DMS 273 treated with DMSO at 0.1 percent for 48 hours (cell line): ENCODE measurements around the gene RALGAPA2.
"Not testable (repeated sequence)": the region's sequence is repeated elsewhere in the genome, so short reads cannot be mapped to it uniquely, and the experiment has no call there.

Experiments used
- DNase-seq: peaks from one replicate; lab custom pipeline; 2025; lab: John Stamatoyannopoulos, UW

Gene RALGAPA2

DNA sequence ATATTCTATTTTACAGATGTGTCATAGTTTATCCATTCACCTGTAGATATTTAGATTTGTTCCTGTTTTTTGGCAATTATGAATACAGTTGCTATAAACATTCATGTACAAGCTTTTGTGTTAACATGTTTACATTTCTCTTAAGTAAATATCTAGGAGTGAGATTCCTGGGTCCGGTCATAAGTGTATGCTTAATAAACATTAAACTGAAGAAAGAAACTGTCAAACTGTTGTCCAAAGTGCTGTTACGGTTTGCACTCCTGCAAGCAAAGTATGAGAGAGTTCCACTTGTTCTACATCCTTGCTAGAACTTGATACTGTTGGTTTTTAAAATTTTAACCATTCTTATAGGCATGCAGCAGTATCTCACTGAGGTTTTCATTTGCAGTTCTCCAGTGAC, 138.6 kb downstream of the RALGAPA2 start:
- no peak for DNase-seq

DNA sequence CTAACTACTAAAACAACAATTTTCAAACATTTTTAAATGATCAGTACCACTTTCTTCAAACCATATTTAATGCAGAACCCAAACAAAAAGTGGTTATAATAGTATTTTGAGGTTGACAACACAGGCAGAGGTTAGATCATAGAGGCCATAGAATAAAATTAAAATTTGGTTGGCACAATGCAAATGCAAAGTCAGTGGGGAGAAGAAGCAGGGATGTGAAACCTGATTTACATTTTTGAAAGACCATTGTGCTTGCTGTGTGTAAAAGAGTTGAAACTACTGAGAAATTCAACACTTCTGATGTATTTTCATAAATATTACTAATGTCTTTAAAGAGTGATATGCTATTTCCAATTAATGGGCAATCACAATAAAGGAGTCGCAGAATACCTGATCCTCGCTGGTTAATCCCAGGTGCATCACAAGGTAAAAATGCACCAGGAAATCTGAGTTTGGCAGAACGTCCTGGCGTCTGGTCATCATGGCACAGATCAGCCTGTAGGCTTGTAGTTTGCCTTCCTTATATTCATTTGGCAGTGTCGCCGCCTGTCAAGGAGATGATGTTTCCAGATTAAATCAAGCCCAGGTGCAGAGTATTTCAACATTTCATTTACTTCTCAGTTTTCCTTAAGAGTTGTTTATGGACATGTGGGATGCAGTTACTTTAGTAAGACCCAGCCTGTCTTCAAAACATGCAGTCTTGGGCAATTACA, 141.2 kb downstream of the RALGAPA2 start:
- DNase-seq: no peak

DNA sequence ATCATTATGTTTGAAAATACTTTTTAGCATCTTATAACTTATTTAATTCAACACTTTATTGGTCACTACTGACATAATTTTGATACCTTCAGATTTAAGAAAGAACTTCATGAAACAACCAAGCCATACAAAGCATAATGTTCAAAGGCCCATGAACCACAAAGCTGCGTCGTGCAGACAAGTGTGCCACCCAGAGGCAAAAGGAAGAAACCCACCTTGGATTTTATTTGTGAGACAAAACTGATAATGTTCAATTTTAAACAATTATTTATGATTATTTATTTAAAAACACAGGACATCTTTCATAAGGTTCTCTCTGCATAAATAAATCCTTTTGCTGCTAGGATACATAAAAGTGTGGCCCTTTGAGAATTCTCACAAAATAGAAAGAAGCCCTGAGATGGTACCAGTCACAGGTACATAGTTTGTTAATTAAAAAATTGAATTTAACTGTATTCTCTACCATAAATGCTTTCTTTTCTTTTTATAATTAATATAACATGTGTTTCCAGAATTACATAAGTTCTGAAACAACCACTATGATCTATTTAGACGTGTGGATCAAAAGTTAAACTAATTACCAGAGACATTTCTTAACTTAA, 143.7 kb downstream of the RALGAPA2 start:
- DNase-seq: peak; percentile 47

DNA sequence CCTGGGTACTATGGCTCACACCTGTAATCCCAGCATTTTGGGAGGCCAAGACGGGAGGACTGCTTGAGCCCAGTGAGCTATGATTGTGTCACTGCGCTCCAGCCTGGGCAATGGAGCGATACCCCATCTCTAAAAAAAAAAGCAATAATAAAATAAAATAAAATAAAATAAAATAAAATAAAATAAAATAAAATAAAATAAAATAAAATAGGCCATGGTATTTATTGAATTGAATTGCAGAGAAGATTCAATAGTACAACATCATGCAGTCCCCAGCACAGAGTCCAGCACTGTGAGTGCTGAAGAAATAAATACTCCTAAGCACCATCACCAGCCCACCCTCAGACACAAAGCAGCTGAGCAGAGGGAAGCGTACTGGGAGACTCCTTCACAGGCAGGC, 144.7 kb downstream of the RALGAPA2 start:
- DNase-seq: no peak

DNA sequence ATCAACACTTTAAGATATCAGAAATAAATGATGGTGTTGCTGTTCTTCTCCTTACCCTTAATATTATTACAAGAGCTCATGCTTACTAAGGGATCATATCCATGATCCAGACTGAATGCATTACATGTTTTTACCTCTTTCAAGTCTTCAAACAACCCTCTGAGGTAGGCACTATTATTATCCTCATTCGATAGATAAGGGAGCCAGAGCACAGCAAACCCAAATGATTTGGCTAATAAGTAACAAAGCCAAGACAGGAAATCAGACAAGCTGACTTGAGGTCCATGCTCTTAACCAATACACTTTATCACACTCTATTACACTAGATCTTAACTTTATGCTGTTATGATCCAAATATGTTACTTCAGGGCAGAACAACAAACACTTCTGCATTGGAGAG, 145.9 kb downstream of the RALGAPA2 start:
- no peak for DNase-seq

DNA sequence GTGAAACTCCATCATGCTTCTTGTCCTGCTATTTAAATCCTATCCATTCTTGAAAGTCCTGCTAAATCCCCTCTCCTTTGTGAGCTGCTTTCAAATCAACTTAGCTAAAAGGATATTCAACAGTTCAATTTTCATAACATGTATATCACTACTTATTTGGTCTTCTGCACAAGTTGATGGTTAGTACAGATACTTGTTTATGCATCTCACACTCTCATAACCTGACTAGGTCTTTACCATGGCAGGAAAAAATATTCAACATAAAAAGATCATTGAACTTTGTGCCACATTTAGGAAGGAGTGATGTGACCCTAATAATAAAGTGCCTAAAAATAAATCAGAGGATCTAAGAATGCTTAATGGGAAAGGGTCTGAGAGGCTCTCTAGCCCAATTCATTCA, 148.2 kb downstream of the RALGAPA2 start:
- DNase-seq: no peak

DNA sequence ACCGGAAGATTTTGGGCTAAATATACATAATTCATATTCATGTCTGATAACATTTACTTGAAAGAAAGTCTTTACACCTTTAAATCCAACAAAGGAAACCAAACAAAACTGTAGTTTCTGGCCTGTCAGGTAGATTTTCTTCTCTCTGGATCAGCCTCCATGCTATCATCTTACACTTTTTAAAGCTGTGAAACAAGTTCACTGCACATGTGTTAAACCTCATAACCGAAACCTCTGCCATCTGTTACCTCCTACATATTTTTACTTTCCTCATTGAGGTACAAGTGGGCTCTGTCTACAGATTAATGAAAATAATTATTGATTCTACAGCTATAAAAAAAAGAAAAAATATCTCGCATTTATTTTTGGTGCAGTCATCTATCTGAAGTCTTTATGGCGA, 149.9 kb downstream of the RALGAPA2 start:
- DNase-seq: peak; percentile 92

DNA sequence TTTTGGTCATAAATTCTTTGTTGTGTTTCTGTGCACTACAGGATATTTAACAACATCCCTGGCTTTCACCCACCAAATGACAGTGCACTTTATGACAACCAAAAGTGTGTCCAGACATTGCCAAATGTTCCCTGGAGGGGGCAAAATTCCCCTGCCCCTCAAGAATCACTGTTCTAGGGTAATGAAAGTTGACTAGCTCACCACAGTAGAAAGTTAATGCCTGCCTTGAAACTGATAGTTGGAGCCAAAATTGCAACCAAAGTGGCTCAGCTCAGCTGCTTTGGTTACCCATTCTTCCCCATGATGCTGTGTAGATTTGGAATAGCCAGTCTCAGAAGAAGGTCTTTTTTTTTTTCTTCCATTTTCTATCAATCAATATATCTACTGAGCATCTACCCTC, 150.6 kb downstream of the RALGAPA2 start:
- DNase-seq: no peak

DNA sequence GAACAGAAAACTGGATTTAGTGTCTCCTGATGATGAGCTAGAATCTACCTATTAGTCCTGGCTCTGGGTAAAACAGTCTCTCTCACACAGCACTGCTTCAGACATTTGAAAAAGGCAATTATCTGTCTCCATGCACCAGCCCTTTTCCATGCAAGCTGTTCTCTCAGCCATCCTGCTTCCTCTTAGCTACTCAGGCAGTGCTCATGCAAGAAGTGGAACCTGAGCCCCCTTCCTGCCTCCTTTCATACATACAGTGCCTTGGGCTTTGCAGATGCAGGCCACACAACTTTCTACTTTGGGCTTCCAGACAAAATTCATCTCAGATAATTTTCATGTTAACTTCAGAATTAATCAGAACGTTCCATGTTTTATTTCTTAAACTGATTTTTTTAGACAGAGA, 151.3 kb downstream of the RALGAPA2 start:
- peak; percentile 60 for DNase-seq

DNA sequence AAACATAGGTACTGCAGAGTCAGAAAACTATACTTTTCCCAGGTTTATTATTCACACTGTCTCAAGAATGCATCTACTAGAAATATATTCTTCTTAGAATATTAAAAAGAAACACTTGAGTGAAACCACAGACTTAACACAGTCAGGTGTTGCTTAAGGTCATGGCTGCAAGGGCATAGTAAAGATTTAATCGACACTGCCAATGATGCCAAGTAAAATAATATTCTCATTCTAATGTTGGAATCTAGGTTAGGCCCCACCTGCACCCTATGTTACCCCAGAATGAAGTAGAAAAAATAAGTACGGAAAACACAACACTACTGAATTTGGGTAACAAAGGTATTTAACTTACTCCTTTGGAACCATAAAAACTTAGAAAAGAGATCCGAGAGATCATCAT, 155.0 kb downstream of the RALGAPA2 start:
- no peak for DNase-seq

DNA sequence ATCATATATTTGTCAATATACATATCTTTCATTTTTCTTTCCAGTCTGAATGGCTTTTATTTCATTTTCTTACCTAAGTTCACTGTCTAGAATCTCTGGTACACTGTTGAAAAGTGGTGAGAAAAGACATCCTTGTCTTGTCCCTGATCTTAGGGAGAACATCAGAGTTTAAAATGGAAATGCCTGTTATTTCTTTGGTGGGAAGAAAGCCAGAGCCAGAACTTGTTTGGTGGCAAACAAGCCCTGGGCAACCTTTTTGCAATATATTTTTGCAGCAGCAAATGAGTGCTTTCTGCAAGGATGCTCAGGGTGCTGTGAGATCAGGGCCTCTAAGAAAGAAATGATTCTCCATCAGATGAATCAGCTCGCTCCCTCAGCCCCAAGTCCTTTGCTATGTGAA, 156.6 kb downstream of the RALGAPA2 start:
- no peak for DNase-seq

DNA sequence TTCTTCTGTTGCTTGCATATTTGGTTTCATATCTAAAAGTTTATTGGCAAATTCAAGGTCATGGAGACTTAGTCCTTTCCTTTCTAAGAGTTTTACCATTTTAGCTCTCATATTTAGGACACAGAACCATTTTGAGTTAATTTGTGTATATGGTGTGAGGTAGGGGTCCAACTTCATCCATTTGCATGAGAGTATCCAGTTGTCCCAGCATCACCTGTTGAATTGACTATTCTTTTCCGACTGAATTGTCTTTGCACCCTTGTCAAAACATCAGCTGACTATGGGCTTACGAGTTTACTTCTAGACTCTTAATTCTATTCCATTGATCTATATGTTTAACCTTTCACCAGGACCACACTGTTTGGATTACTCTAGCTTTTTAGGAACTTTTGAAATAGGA, 157.5 kb downstream of the RALGAPA2 start:
- no peak for DNase-seq

DNA sequence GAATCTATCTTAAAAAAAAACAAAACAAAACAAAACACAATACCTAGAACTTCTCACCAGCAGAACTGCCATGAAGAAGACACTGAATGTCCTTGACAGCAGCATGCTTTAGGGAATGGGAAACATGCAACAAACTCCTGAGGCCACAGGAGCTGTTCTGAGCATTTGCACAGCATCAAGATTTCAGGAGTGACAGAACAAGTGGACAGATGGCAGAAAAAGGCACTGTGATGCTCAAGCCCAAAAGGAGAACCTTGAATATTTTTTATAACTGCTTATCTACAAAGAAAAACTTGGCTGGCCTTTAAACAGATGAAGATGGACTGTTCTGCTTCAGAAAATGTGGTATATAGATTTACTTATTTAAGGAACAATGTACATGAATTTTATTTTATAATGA, 158.9 kb downstream of the RALGAPA2 start:
- peak; percentile 60 for DNase-seq

DNA sequence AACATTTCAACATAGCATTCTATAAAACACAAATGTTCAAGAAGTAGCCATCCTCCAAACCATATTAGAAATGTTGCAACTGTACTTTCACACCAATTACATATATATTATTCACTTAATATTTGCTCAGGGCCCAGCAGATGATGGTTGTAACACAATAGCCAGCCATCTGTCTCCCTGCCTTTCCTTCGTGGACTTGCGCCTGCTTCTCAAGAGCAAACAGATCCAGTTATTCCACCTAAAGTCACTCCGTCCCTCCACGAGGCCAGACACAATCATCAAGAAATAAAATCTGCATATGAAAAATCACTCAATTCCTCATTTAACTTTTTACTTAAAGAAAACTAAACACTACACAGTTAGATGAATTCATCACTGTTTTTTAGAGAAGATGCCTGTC, 160.4 kb downstream of the RALGAPA2 start:
- peak; percentile 95 for DNase-seq

DNA sequence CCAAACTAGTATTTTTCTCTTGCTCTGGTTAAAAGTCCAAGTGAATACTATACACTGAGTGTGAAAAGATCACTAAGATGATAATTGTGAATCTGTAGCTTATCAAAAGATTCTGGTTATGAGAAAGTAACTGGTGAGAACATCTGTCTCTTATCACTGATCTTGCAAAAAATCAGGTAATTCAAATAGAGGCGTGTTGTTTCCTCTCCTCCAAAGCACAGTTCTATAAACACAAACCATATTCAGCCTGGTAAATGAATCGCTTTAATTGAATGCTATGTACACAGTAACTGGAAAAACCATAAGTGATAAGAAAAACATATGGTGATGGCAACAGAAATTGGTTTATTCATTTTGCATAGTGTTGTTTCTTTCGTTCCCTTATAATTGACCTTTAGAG, 161.0 kb downstream of the RALGAPA2 start:
- peak; percentile 84 for DNase-seq

DNA sequence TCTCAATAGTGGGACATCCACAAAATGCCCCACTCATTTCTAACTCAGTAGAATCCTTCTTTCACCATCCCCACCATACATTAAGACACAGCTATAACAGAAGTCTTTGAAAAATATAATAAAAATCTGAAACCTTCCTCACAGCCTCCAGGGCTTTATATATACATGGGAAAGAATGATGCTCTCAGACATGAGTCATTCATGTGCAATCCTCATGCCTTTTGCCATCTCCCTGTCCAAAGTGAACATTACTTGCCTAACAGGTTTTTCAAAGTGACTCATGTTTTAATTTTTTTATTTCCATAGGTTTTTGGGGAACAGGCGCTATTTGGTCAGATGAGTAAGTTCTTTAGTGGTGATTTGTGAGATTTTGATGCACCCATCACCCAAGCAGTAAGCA, 162.7 kb downstream of the RALGAPA2 start:
- DNase-seq: peak; percentile 80

DNA sequence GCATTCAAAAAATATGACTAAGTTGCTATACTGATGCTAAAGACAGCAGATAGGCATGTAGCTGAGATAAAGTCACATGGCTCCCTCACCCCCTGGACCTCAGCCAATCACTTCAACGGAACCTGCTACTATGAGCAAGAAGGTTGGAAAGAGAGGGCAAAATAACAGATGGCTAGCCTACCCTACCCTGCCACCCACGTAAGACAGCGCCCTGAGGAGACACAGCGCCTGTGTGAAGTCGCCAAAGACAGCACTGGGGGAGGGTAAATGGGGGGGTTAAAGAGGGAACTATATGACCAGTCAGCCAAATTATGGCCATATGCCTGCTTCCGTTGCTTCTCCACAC, 163.2 kb downstream of the RALGAPA2 start:
- peak; percentile 100 for DNase-seq

DNA sequence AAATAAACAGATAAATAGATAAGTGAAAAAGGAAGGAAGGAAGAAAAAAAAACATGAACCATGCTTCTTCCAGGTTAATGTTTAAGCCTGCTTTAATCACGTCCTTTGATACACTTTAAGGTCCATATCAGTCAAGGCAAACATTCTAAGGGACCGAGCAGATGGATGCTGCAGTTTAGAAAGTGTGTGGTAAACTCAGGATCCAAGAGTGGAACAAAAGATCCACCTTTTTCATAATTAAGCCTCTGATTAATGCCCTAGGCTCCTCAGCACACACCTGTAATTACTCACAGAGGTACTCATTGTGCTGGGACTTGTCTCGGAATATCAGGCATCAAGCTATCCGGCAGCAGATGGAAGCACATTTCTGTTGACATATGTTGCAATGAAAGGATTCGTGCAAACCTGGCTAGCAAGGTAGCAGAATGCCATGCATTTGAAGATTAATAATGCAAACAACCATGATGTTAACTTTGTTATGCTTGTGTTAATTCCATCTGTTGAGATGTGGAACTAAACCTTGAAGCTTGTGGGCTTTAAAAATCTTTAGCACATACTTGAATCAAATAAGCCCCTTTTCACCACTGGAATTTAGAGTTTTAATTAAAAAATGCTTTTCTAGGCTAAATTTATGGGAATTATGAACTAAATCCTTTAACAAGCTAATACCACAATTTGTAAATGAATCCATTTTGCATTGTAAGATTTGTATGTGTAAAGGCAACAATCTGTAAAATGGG, 163.7 kb downstream of the RALGAPA2 start:
- DNase-seq: peak; percentile 91

DNA sequence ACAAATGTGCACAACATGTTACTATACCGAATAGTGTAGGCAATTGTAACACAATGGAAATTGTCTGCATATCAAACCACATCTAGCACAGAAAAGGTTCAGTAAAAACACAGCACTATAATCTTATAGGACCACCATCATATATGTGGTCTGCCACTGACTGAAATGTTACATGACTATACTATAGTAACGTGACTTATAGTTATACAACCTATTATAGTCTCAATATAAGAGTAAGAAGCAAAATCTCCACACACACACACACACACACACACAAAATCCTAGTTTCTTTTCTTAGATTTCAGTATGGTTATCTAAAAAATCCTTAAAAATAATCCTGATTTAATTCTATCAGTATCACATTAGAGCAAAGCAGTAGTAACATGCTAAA, 164.6 kb downstream of the RALGAPA2 start:
- no peak for DNase-seq

DNA sequence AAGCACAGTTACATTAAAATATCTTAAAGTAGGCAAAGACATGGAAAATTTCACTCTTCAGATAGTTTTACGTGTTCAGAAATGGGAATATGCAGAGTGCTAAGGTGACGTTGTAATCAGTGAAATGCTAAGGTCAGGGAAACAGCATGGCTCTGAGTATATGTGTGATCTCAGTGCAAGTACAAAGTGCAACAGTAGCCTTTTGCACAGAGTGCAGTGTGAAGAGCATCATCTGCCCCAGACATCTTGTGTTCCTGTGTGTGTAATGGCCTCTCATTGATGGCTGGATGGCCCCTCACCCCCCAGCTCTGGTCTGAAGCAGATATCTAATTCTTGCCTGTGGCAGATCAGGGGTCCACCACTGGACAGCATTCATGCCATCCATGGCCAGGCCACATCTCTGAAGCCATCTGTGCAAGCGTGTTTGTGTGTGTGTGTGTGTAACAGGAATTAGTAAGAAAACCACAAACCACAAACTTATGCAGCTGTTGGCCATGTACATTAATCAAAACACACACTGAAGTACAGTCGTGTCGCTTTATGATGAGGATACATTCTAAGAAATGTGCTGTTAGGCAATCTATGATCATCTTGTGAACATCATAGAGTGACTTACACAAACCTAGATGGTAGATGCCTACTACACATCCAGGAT, 165.1 kb downstream of the RALGAPA2 start:
- no peak for DNase-seq

DNA sequence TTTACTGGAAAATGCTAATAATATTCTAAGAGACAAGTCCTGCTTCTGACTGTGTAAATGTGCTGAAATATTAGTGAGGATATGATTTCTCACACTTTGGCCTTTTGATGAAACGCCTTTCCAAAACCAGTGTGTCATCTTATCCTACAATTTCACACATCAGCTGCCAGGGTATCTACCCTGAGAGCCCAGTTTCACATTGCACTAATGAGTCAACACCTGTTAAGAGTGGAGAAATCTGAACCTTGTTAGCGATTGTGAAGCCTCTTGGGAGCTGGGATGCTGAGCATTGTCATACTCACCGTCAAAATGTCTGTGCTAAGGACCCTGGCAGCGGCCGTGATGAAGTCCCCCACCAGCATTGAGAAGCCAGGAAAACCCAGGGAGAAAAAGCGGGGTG, 166.0 kb downstream of the RALGAPA2 start:
- peak; percentile 66 for DNase-seq

DNA sequence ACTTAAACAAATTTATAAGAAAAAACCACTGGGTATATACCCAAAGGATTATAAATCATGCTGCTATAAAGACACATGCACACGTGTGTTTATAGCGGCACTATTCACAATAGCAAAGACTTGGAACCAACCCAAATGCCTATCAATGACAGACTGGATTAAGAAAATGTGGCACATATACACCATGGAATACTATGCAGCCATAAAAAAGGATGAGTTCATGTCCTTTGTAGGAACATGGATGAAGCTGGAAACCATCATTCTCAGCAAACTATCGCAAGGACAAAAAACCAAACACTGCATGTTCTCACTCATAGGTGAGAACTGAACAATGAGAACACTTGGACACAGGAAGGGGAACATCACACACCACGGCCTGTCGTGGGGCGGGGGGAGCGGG, 169.1 kb downstream of the RALGAPA2 start:
- not testable (repeated sequence) for DNase-seq
